IMR-90 (cell line): ENCODE results near the gene RAPH1. TPM values are rescaled to one million over a fixed set of nuclear protein-coding genes. Genes with fewer than 3 reads are reported as not detected.

Experiments used
- ATAC-seq: fragments of 200-7000 bp; cut with Tn5 transposase; 2 replicates; pipeline ENCODE4 v1.9.1; 2020; ENCODE audit warnings: low read depth, mild to moderate bottlenecking, moderate library complexity
- BruUV-seq: library from RNA; stranded (reverse); fragments of 400-500 nt; replicated peaks from 2 replicates; lab custom pipeline; 2021; lab: Mats Ljungman, UMichigan
- CTCF ChIA-PET: fragments of 300-600 bp; formaldehyde crosslinking; extraction: SDS; loops from one replicate; lab custom pipeline; 2021; ENCODE audit warnings: antibody characterized with exemption; lab: Yijun Ruan, JAX
- POLR2A ChIA-PET: fragments of 300-600 bp; sonication (Branson Sonifier 250); formaldehyde crosslinking; loops from one replicate; lab custom pipeline; 2022; ENCODE audit warnings: antibody characterized with exemption; ENCODE audit not compliant: unreplicated experiment; lab: Charles Lee
- DNase-seq: peaks from one replicate; pipeline ENCODE4 v3.0.0; 2013
- H2AFZ ChIP-seq: replicated peaks from 2 replicates; pipeline ENCODE3; 2013; ENCODE audit warnings: low read length, mild to moderate bottlenecking; ENCODE audit not compliant: poor library complexity
- H2AK5ac ChIP-seq: 2 replicates; pipeline ENCODE4 v1.6.1; 2013; ENCODE audit warnings: low read depth, low read length, inconsistent platforms
- H2AK9ac ChIP-seq: replicated peaks from 2 replicates; pipeline ENCODE3; 2013; ENCODE audit warnings: mild to moderate bottlenecking, low read depth, low read length, moderate library complexity; ENCODE audit not compliant: poor library complexity
- H2BK120ac ChIP-seq: 2 replicates; pipeline ENCODE4 v1.6.1; 2013; ENCODE audit warnings: low read depth, low read length, inconsistent platforms
- H2BK15ac ChIP-seq: 3 replicates; pipeline ENCODE4 v1.6.1; 2013; ENCODE audit warnings: low read depth, low read length, inconsistent platforms
- H2BK20ac ChIP-seq: 2 replicates; pipeline ENCODE4 v1.6.1; 2013; ENCODE audit warnings: low read depth, mild to moderate bottlenecking, inconsistent platforms, low read length, moderate library complexity
- H2BK5ac ChIP-seq: 2 replicates; pipeline ENCODE4 v1.6.1; 2013; ENCODE audit warnings: mild to moderate bottlenecking, low read depth, low read length, inconsistent platforms; ENCODE audit not compliant: poor library complexity, severe bottlenecking
- H3K14ac ChIP-seq: replicated peaks from 2 replicates; pipeline ENCODE4 v1.6.1; 2013; ENCODE audit warnings: low read depth, low read length, inconsistent platforms
- H3K18ac ChIP-seq: 2 replicates; pipeline ENCODE4 v1.6.1; 2013; ENCODE audit warnings: low read depth, low read length, control low read depth
- H3K23ac ChIP-seq: 2 replicates; pipeline ENCODE4 v1.6.1; 2013; ENCODE audit warnings: low read depth, low read length, inconsistent platforms
- H3K27ac ChIP-seq: 2 replicates; pipeline ENCODE4 v1.5.1; 2013; ENCODE audit warnings: mild to moderate bottlenecking, control low read depth, low read length; ENCODE audit not compliant: insufficient read depth
- H3K27me3 ChIP-seq: 2 replicates; pipeline ENCODE4 v1.6.1; 2013; ENCODE audit warnings: low read length; ENCODE audit not compliant: control insufficient read depth, insufficient read depth
- H3K36me3 ChIP-seq: 2 replicates; pipeline ENCODE4 v1.6.1; 2013; ENCODE audit warnings: low read length, mixed read lengths; ENCODE audit not compliant: control insufficient read depth, insufficient read depth
- H3K4ac ChIP-seq: 2 replicates; pipeline ENCODE4 v1.6.1; 2013; ENCODE audit warnings: low read depth, low read length, inconsistent platforms
- H3K4me1 ChIP-seq: 2 replicates; pipeline ENCODE4 v1.6.1; 2013; ENCODE audit warnings: low read length, mixed read lengths; ENCODE audit not compliant: control insufficient read depth, insufficient read depth
- H3K4me2 ChIP-seq: 2 replicates; pipeline ENCODE4 v1.6.1; 2013; ENCODE audit warnings: low read depth, mild to moderate bottlenecking, control low read depth, low read length, moderate library complexity
- H3K4me3 ChIP-seq: 2 replicates; pipeline ENCODE4 v1.5.1; 2013; ENCODE audit warnings: low read depth, mild to moderate bottlenecking, control low read depth, low read length, moderate library complexity; ENCODE audit not compliant: insufficient read depth
- H3K56ac ChIP-seq: 2 replicates; pipeline ENCODE4 v1.6.1; 2013; ENCODE audit warnings: low read length, inconsistent platforms; ENCODE audit not compliant: insufficient read depth; ENCODE audit errors: extremely low read depth
- H3K79me1 ChIP-seq, 2 experiments: 2 replicates each; pipeline ENCODE4 v1.6.1; 2013; ENCODE audit warnings: low read length in 2 of 2, inconsistent platforms in 1 of 2, low read depth in 1 of 2
- H3K9ac ChIP-seq: 2 replicates; pipeline ENCODE4 v1.6.1; 2013; ENCODE audit warnings: low read depth, low read length, control low read depth
- H3K9me1 ChIP-seq: 2 replicates; pipeline ENCODE4 v1.6.1; 2013; ENCODE audit warnings: low read length, inconsistent platforms; ENCODE audit not compliant: insufficient read depth
- H3K9me3 ChIP-seq: 2 replicates; pipeline ENCODE4 v1.6.1; 2013; ENCODE audit warnings: low read length; ENCODE audit not compliant: control insufficient read depth, insufficient read depth
- H4K20me1 ChIP-seq: 2 replicates; pipeline ENCODE4 v1.6.1; 2013; ENCODE audit warnings: low read length, inconsistent platforms; ENCODE audit not compliant: insufficient read depth
- H4K5ac ChIP-seq: 2 replicates; pipeline ENCODE4 v1.6.1; 2013; ENCODE audit warnings: mild to moderate bottlenecking, low read depth, low read length, control low read depth
- H4K8ac ChIP-seq, 2 experiments: 2 replicates each; pipeline ENCODE4 v1.6.1; 2013; ENCODE audit warnings: low read depth in 2 of 2, low read length in 2 of 2, control low read depth in 1 of 2, inconsistent platforms in 1 of 2
- H4K91ac ChIP-seq: 2 replicates; pipeline ENCODE4 v1.6.1; 2013; ENCODE audit warnings: low read depth, low read length, inconsistent platforms; ENCODE audit not compliant: insufficient read depth
- BHLHE40 ChIP-seq: fragments of 150-350 bp; IDR thresholded peaks from 2 replicates; pipeline ENCODE4 v1.6.1; 2016; ENCODE audit warnings: mild to moderate bottlenecking, low read depth, low read length
- CEBPB ChIP-seq: IDR thresholded peaks from 2 replicates; pipeline ENCODE4 v1.6.1; 2012; ENCODE audit warnings: low read depth, low read length, improper control_type of control experiment
- RFX5 ChIP-seq: IDR thresholded peaks from 2 replicates; pipeline ENCODE4 v1.8.0; 2012; ENCODE audit warnings: low read depth, mild to moderate bottlenecking, low read length, moderate library complexity
- USF2 ChIP-seq: fragments of 150-350 bp; IDR thresholded peaks from 2 replicates; pipeline ENCODE4 v1.6.1; 2017; ENCODE audit warnings: mild to moderate bottlenecking, antibody characterized with exemption, low read length, low read depth
- WGBS, 2 experiments: methylation state at CpG; one replicate each; pipeline versions ENCODE4 v1.1.5 to v1.1.7; 2013; ENCODE audit warnings: missing lambda C conversion rate in 2 of 2; ENCODE audit not compliant: insufficient read length in 1 of 2; ENCODE audit errors: extremely low coverage in 2 of 2; 5-methylcytosine and 5-hydroxymethylcytosine counted together
- dilution Hi-C: fragments of 300-500 bp; cut with HindIII; formaldehyde crosslinking; loops from one replicate; pipeline ENCODE4 v1.14.3; 2018; ENCODE audit warnings: low sequenced_read_pairs; ENCODE audit not compliant: unreplicated experiment
- in situ Hi-C: fragments of 300-500 bp; cut with MboI; formaldehyde crosslinking; loops from 3 replicates; pipeline ENCODE4 v1.14.3; 2019; ENCODE audit warnings: low sequenced_read_pairs, inconsistent platforms, mixed read lengths
- intact Hi-C: fragments of 100-400 bp; cut with micrococcal nuclease; formaldehyde crosslinking; loops from 2 replicates; pipeline ENCODE4 v1.10.0; 2022
- polyA plus RNA-seq, 3 experiments: library from polyadenylated mRNA; depleted of rRNA; stranded (reverse); fragments of >200 nt; gene quantifications; 2 replicates each; pipeline ENCODE4 v1.2.3, GENCODE V29; 2012; ENCODE audit warnings: low replicate concordance in 1 of 3
- total RNA-seq: library from RNA; depleted of rRNA; stranded (reverse); fragments of >200 nt; gene quantifications from 2 replicates; pipeline ENCODE4 v1.2.3, GENCODE V29; 2012

The RAPH1 gene
- total and polyA plus RNA-seq, 2 of the 4 experiments (the other 2 are of a cell fraction), result 7.5 to 15.1 TPM

- H3K4me3 ChIP-seq, result no peak overlapping the region
- no peak overlapping the region for H3K56ac ChIP-seq
- in situ Hi-C loops, result loop anchor here (5.0 kb wide), 1 partner anchor 322 kb away; no protein-coding TSS in a partner anchor
- peaks cover 7% of the 10 kb centered on the region; the same call in 1 of the 2 replicates for H4K20me1 ChIP-seq
- BruUV-seq, result no TSS peak
- H3K18ac ChIP-seq, result no peak overlapping the region
- H2BK20ac ChIP-seq, result no peak overlapping the region
- H3K79me1 ChIP-seq, result peaks cover 18 to 31% of the 10 kb centered on the region in 2 experiments
- H2AK9ac ChIP-seq, result no peak overlapping the region
- CTCF ChIA-PET, result no interaction called here
- H3K27ac ChIP-seq, result no peak overlapping the region
- DNase-seq (no peak), ATAC-seq (no peak)
- H2AFZ ChIP-seq, result no peak overlapping the region
- H4K8ac ChIP-seq, result no peak overlapping the region
- H3K23ac ChIP-seq, result no peak overlapping the region
- POLR2A ChIA-PET, result no interaction called here
- no peak overlapping the region for H4K91ac ChIP-seq
- H2BK5ac ChIP-seq, result no peak overlapping the region
- no peak overlapping the region for H3K9ac ChIP-seq
- H2BK120ac ChIP-seq, result no peak overlapping the region
- intact Hi-C loops, result no loop called here
- no CpG with 5 or more reads among the region's 3 CpGs for WGBS, 2 experiments
- H3K4ac ChIP-seq, result no peak overlapping the region
- H2BK15ac ChIP-seq, result no peak overlapping the region
- no peaks in the 10 kb centered on the region for H3K27me3 ChIP-seq
- H4K5ac ChIP-seq, result no peak overlapping the region
- peaks cover 10% of the 10 kb centered on the region for H3K36me3 ChIP-seq
- no peak overlapping the region for H3K4me2 ChIP-seq
- H3K4me1 ChIP-seq, result peaks cover 2% of the 10 kb centered on the region
- H3K14ac ChIP-seq, result no peak overlapping the region
- H3K9me1 ChIP-seq, result peaks cover 5% of the 10 kb centered on the region; the same call in 1 of the 2 replicates
- no peaks in the 10 kb centered on the region for H3K9me3 ChIP-seq
- no peak overlapping the region for H2AK5ac ChIP-seq
- TF ChIP-seq BHLHE40 (no peak), CEBPB (no peak), RFX5 (no peak), USF2 (no peak)
- dilution Hi-C loops, result no loop called here
These were observed 44.7 kb downstream of the RAPH1 start for GRCh38 chr2:203490391-203490790.
